Neural cell (in vitro differentiated cells): ENCODE data around the gene ARHGEF16. TPM values are rescaled to one million over a fixed set of nuclear protein-coding genes. Genes with fewer than 3 reads are reported as not detected.
A peak's percentile ranks its signal among the peaks of the same experiment; 100 is the strongest.

ENCODE experiments used
- H2AFZ ChIP-seq: fragments of 200-600, 300-800 bp; sonication (generic), shearing (Covaris generic); 2 replicates; pipeline ENCODE4 v1.6.0; 2014; ENCODE audit warnings: low read depth, mild to moderate bottlenecking, antibody characterized with exemption, low read length, moderate library complexity
- H3F3A ChIP-seq: fragments of 200-600 bp; shearing (Covaris generic); 2 replicates; pipeline ENCODE4 v1.6.1; 2016; ENCODE audit warnings: mild to moderate bottlenecking, moderate library complexity, mixed read lengths, antibody characterized with exemption, low read length; ENCODE audit not compliant: insufficient read depth, poor library complexity, severe bottlenecking
- H3K27ac ChIP-seq: fragments of 200-600, 300-800 bp; sonication (generic), shearing (Covaris generic); 2 replicates; pipeline ENCODE4 v1.5.1; 2014; ENCODE audit warnings: mild to moderate bottlenecking, low read length, moderate library complexity
- H3K27me3 ChIP-seq: fragments of 300-800, 200-600 bp; sonication (generic), shearing (Covaris generic); 2 replicates; pipeline ENCODE4 v1.6.0; 2014; ENCODE audit warnings: mild to moderate bottlenecking, low read depth, low read length, moderate library complexity; ENCODE audit not compliant: insufficient read depth
- H3K36me3 ChIP-seq: fragments of 300-800, 200-600 bp; sonication (generic), shearing (Covaris generic); 2 replicates; pipeline ENCODE4 v1.5.1; 2014; ENCODE audit warnings: mild to moderate bottlenecking, antibody characterized with exemption, low read length, moderate library complexity; ENCODE audit not compliant: insufficient read depth
- H3K4me2 ChIP-seq: fragments of 300-800, 200-600 bp; sonication (generic), shearing (Covaris generic); 2 replicates; pipeline ENCODE4 v1.6.0; 2014; ENCODE audit warnings: mild to moderate bottlenecking, low read length
- H3K4me3 ChIP-seq: fragments of 300-800, 200-600 bp; sonication (generic), shearing (Covaris generic); 2 replicates; pipeline ENCODE4 v1.5.1; 2014; ENCODE audit warnings: mild to moderate bottlenecking, low read length, moderate library complexity
- H3K79me2 ChIP-seq: fragments of 200-600 bp; shearing (Covaris generic); replicated peaks from 2 replicates; pipeline ENCODE4 v1.6.0; 2014; ENCODE audit warnings: mild to moderate bottlenecking, low read length, moderate library complexity; ENCODE audit not compliant: insufficient read depth
- H3K9ac ChIP-seq: fragments of 300-800, 200-600 bp; sonication (generic), shearing (Covaris generic); 2 replicates; pipeline ENCODE4 v1.6.1; 2016; ENCODE audit warnings: mild to moderate bottlenecking, low read length, mixed read lengths
- H3K9me2 ChIP-seq: fragments of 200-600 bp; shearing (Covaris generic); 2 replicates; pipeline ENCODE4 v1.6.1; 2016; ENCODE audit warnings: mild to moderate bottlenecking, low read length, mixed read lengths; ENCODE audit not compliant: insufficient read depth
- H3K9me3 ChIP-seq: fragments of 200-600, 300-800 bp; sonication (generic), shearing (Covaris generic); 2 replicates; pipeline ENCODE4 v1.6.1; 2016; ENCODE audit warnings: mild to moderate bottlenecking, mixed run types, low read length, moderate library complexity, mixed read lengths
- H4K20me1 ChIP-seq: fragments of 200-600 bp; shearing (Covaris generic); 2 replicates; pipeline ENCODE4 v1.6.1; 2016; ENCODE audit warnings: mild to moderate bottlenecking, mixed run types; ENCODE audit not compliant: insufficient read depth
- CTCF ChIP-seq: fragments of 450-650 bp; IDR thresholded peaks from 2 replicates; pipeline ENCODE4 v1.5.1; 2014; ENCODE audit warnings: antibody characterized with exemption, mild to moderate bottlenecking, moderate library complexity; ENCODE audit not compliant: poor library complexity, severe bottlenecking
- EP300 ChIP-seq: fragments of 450-650 bp; conservative IDR thresholded peaks from 2 replicates; pipeline ENCODE4 v1.6.1; 2014; ENCODE audit warnings: antibody characterized with exemption, mild to moderate bottlenecking, moderate library complexity; ENCODE audit not compliant: poor library complexity, severe bottlenecking
- EZH2 ChIP-seq: fragments of 200-600, 300-800 bp; shearing (Covaris generic), sonication (generic); IDR thresholded peaks from 2 replicates; pipeline ENCODE4 v1.6.1; 2014; ENCODE audit warnings: antibody characterized with exemption, low read length, borderline replicate concordance, mild to moderate bottlenecking; ENCODE audit not compliant: insufficient read depth, poor library complexity, severe bottlenecking
- MXI1 ChIP-seq: fragments of 450-650 bp; conservative IDR thresholded peaks from 2 replicates; pipeline ENCODE4 v1.6.1; 2014; ENCODE audit warnings: antibody characterized with exemption, mild to moderate bottlenecking; ENCODE audit not compliant: poor library complexity, severe bottlenecking
- POLR2AphosphoS5 ChIP-seq: IDR thresholded peaks from 2 replicates; pipeline ENCODE4 v1.6.1; 2012
- RAD21 ChIP-seq: fragments of 450-650 bp; conservative IDR thresholded peaks from 2 replicates; pipeline ENCODE4 v1.6.1; 2014; ENCODE audit warnings: antibody characterized with exemption, mild to moderate bottlenecking, moderate library complexity
- REST ChIP-seq: IDR thresholded peaks from 2 replicates; pipeline ENCODE4 v1.6.1; 2012; ENCODE audit warnings: borderline replicate concordance
- SMC3 ChIP-seq: fragments of 450-650 bp; conservative IDR thresholded peaks from 2 replicates; pipeline ENCODE4 v1.6.1; 2014; ENCODE audit warnings: antibody characterized with exemption, mild to moderate bottlenecking, moderate library complexity; ENCODE audit not compliant: poor library complexity
- TAF1 ChIP-seq: IDR thresholded peaks from 2 replicates; pipeline ENCODE4 v1.6.1; 2012; ENCODE audit warnings: low read depth
- polyA plus RNA-seq: library from polyadenylated mRNA; depleted of rRNA; stranded (reverse); fragments of >200 nt; gene quantifications from 2 replicates; pipeline ENCODE4 v1.2.3, GENCODE V29; 2014

The ARHGEF16 gene
- polyA plus RNA-seq, 1 donor from 2014 or later: 0.64 TPM

GRCh38 chr1:3488432-3488831, 34.0 kb downstream of the ARHGEF16 start:
- Histone ChIP-seq H3K4me2 (no peak overlapping the region), H4K20me1 (no peaks in the 10 kb centered on the region), H3F3A (no peaks in the 10 kb centered on the region), H3K4me3 (no peak overlapping the region), H3K36me3 (no peaks in the 10 kb centered on the region), H3K27ac (no peak overlapping the region), H3K9ac (no peak overlapping the region), H3K9me3 (no peaks in the 10 kb centered on the region), H3K79me2 (no peaks in the 10 kb centered on the region), H3K27me3 (no peaks in the 10 kb centered on the region), H2AFZ (no peak overlapping the region), H3K9me2 (no peaks in the 10 kb centered on the region)
- no peak for TF ChIP-seq CTCF
- no peak for TF ChIP-seq EP300
- no peak for TF ChIP-seq MXI1

- Histone ChIP-seq H3K4me3 (no peak overlapping the region), H2AFZ (no peak overlapping the region), H3K9ac (no peak overlapping the region), H3K36me3 (no peaks in the 10 kb centered on the region), H3F3A (no peaks in the 10 kb centered on the region), H4K20me1 (no peaks in the 10 kb centered on the region), H3K79me2 (no peaks in the 10 kb centered on the region), H3K27me3 (no peaks in the 10 kb centered on the region), H3K27ac (no peak overlapping the region), H3K9me3 (no peaks in the 10 kb centered on the region), H3K9me2 (no peaks in the 10 kb centered on the region), H3K4me2 (no peak overlapping the region)
- no peak for TF ChIP-seq POLR2AphosphoS5
Observed at GRCh38 chr1:3490046-3490745, 35.7 kb downstream of the ARHGEF16 start.

- no peak overlapping the region for H3K4me2 ChIP-seq
- no peaks in the 10 kb centered on the region for H3K79me2 ChIP-seq
- no peaks in the 10 kb centered on the region for H3K9me3 ChIP-seq
- H3K4me3 ChIP-seq: no peak overlapping the region
- H3F3A ChIP-seq: no peaks in the 10 kb centered on the region
- H3K36me3 ChIP-seq: no peaks in the 10 kb centered on the region
- peak overlapping the region; percentile 40 for H2AFZ ChIP-seq
- no peak overlapping the region for H3K27ac ChIP-seq
- peak overlapping the region; percentile 31 for H3K9ac ChIP-seq
- TF ChIP-seq EZH2: no peak
- peak; percentile 83 for TF ChIP-seq SMC3
- peak; percentile 93 for TF ChIP-seq CTCF
- no peak for TF ChIP-seq TAF1
- no peak for TF ChIP-seq REST
- TF ChIP-seq POLR2AphosphoS5: no peak
- TF ChIP-seq RAD21: peak; percentile 91
- no peak for TF ChIP-seq MXI1
- no peaks in the 10 kb centered on the region for H4K20me1 ChIP-seq
- no peaks in the 10 kb centered on the region for H3K27me3 ChIP-seq
- no peaks in the 10 kb centered on the region for H3K9me2 ChIP-seq
Observed at GRCh38 chr1:3491291-3492246, 37.1 kb downstream of the ARHGEF16 start.
